Limb (tissue), 2 donors: Measurements from ENCODE around the gene TRIM40.

Source experiments
- DNase-seq, 2 donors: peaks; one replicate each; pipeline ENCODE4 v3.0.0-alpha.2; 2016; ENCODE audit errors: extremely low spot score in 2 of 2

The TRIM40 gene

GRCh38 chr6:30147096-30147495, 11.2 kb downstream of the TRIM40 start:
- DNase-seq, result no peak

GRCh38 chr6:30149234-30149633, 13.3 kb downstream of the TRIM40 start:
- no peak for DNase-seq

- DNase-seq, result no peak
These were observed 14.1 kb downstream of the TRIM40 start for GRCh38 chr6:30149858-30150550.

GRCh38 chr6:30150671-30151395, 14.9 kb downstream of the TRIM40 start:
- no peak for DNase-seq

GRCh38 chr6:30151580-30151979, 15.6 kb downstream of the TRIM40 start:
- no peak for DNase-seq

GRCh38 chr6:30152016-30152673, 16.2 kb downstream of the TRIM40 start:
- DNase-seq, result no peak

GRCh38 chr6:30152910-30153610, 17.1 kb downstream of the TRIM40 start:
- no peak for DNase-seq

GRCh38 chr6:30154061-30154460, 18.1 kb downstream of the TRIM40 start:
- DNase-seq, result no peak

GRCh38 chr6:30154709-30155519, 19.0 kb downstream of the TRIM40 start:
- no peak for DNase-seq

GRCh38 chr6:30155520-30156261, 19.8 kb downstream of the TRIM40 start:
- no peak for DNase-seq

GRCh38 chr6:30156262-30156599, 20.3 kb downstream of the TRIM40 start:
- no peak for DNase-seq

GRCh38 chr6:30156774-30157173, 20.8 kb downstream of the TRIM40 start:
- DNase-seq, result no peak

GRCh38 chr6:30157581-30157980, 21.6 kb downstream of the TRIM40 start:
- DNase-seq, result no peak

- no peak for DNase-seq
These were observed 22.1 kb downstream of the TRIM40 start for GRCh38 chr6:30157999-30158398.

- no peak for DNase-seq
These were observed 22.6 kb downstream of the TRIM40 start for GRCh38 chr6:30158475-30159040.

GRCh38 chr6:30160008-30160784, 24.3 kb downstream of the TRIM40 start:
- DNase-seq, result no peak

- DNase-seq, result no peak
These were observed 25.0 kb downstream of the TRIM40 start, which contains the start of gene TRIM10 for GRCh38 chr6:30160785-30161531. Gene TRIM10, minus strand, starts transcription at chr6:30161211. Its CDS starts 353 bp downstream, at chr6:30160858.

- no peak for DNase-seq
These were observed 26.5 kb downstream of the TRIM40 start for GRCh38 chr6:30162265-30163089.
